Keratinocyte (primary cell): Measurements from ENCODE around the gene SDK1. TPM values are rescaled to one million over a fixed set of nuclear protein-coding genes. Genes with fewer than 3 reads are reported as not detected.

Experiments
- DNase-seq: peaks from one replicate; pipeline ENCODE4 v3.0.0-alpha.2; 2011; ENCODE audit warnings: low read depth, missing footprints, low spot score
- FAIRE-seq: peaks from 2 replicates; lab custom pipeline; 2011; peaks lifted over from hg19 to GRCh38; lab: Jason Lieb, UNC
- H2AFZ ChIP-seq: 2 replicates; pipeline ENCODE4 v1.6.0; 2012; ENCODE audit warnings: low read length, control low read depth, inconsistent platforms; ENCODE audit not compliant: control insufficient read depth
- H3K27ac ChIP-seq: 2 replicates; pipeline ENCODE4 v1.5.1; 2011; ENCODE audit warnings: low read length; ENCODE audit not compliant: control insufficient read depth, insufficient read depth
- H3K27me3 ChIP-seq: 3 replicates; pipeline ENCODE4 v1.6.0; 2011; ENCODE audit warnings: low read length; ENCODE audit not compliant: control insufficient read depth, insufficient read depth; ENCODE audit errors: extremely low read depth
- H3K36me3 ChIP-seq, 2 experiments: 2 replicates in 1 of 2; 3 replicates in 1 of 2; pipeline ENCODE4 v1.5.1; 2011; ENCODE audit warnings: low read length in 2 of 2, mild to moderate bottlenecking in 1 of 2; ENCODE audit not compliant: control insufficient read depth in 2 of 2, insufficient read depth in 2 of 2; ENCODE audit errors: extremely low read depth in 1 of 2
- H3K4me1 ChIP-seq: 3 replicates; pipeline ENCODE4 v1.5.1; 2011; ENCODE audit warnings: low read length; ENCODE audit not compliant: control insufficient read depth, insufficient read depth; ENCODE audit errors: extremely low read depth
- H3K4me2 ChIP-seq: 3 replicates; pipeline ENCODE4 v1.6.0; 2011; ENCODE audit warnings: low read depth, low read length; ENCODE audit not compliant: control insufficient read depth, insufficient read depth; ENCODE audit errors: extremely low read depth
- H3K4me3 ChIP-seq, 3 experiments: fragments of 200-600 bp in 1 of 3; sonication (generic) in 1 of 3; 2 replicates in 2 of 3; 3 replicates in 1 of 3; pipeline ENCODE4 v1.5.1; 2011 to 2016; ENCODE audit warnings: low read length in 3 of 3, mild to moderate bottlenecking in 3 of 3, control low read depth in 2 of 3, inconsistent platforms in 1 of 3, low read depth in 1 of 3, mixed read lengths in 1 of 3, mixed run types in 1 of 3, moderate library complexity in 1 of 3; ENCODE audit not compliant: control insufficient read depth in 2 of 3, insufficient read depth in 2 of 3; ENCODE audit errors: extremely low read depth in 1 of 3
- H3K79me2 ChIP-seq: 2 replicates; pipeline ENCODE4 v1.6.0; 2012; ENCODE audit warnings: low read length; ENCODE audit not compliant: control insufficient read depth, insufficient read depth
- H3K9ac ChIP-seq: 3 replicates; pipeline ENCODE4 v1.6.0; 2011; ENCODE audit warnings: low read length; ENCODE audit not compliant: control insufficient read depth, insufficient read depth; ENCODE audit errors: extremely low read depth
- H3K9me1 ChIP-seq: 3 replicates; pipeline ENCODE4 v1.6.0; 2011; ENCODE audit warnings: low read length; ENCODE audit not compliant: control insufficient read depth, insufficient read depth; ENCODE audit errors: extremely low read depth
- H3K9me3 ChIP-seq: 2 replicates; pipeline ENCODE4 v1.5.1; 2012; ENCODE audit warnings: low read depth, low read length; ENCODE audit not compliant: control insufficient read depth
- H4K20me1 ChIP-seq: 3 replicates; pipeline ENCODE4 v1.6.0; 2011; ENCODE audit warnings: low read length; ENCODE audit not compliant: control insufficient read depth, insufficient read depth; ENCODE audit errors: extremely low read depth
- CTCF ChIP-seq, 3 experiments: IDR thresholded peaks in 1 of 3; conservative IDR thresholded peaks in 1 of 3; optimal IDR thresholded peaks in 1 of 3; 2 replicates in 2 of 3; 3 replicates in 1 of 3; pipeline versions ENCODE3 to v1.5.1; 2011; ENCODE audit warnings: low read length in 3 of 3, mild to moderate bottlenecking in 3 of 3, moderate library complexity in 2 of 3, control low read depth in 1 of 3, inconsistent platforms in 1 of 3; ENCODE audit not compliant: insufficient read depth in 2 of 3; ENCODE audit errors: extremely low read depth in 1 of 3
- EZH2 ChIP-seq: IDR thresholded peaks from one replicate; pipeline ENCODE4 v1.6.1; 2012; ENCODE audit warnings: inconsistent platforms, mild to moderate bottlenecking, low read length, moderate library complexity
- dilution Hi-C: fragments of 300-500 bp; cut with MboI; formaldehyde crosslinking; loops from one replicate; pipeline ENCODE4 v1.7.0; 2020; ENCODE audit warnings: low sequenced_read_pairs; ENCODE audit not compliant: extremely low pct_ligation_motif_present
- polyA plus RNA-seq, 5 experiments: library from polyadenylated mRNA; depleted of rRNA in 3 of 5; stranded (reverse) in 3 of 5; stranded (forward) in 1 of 5; unstranded in 1 of 5; fragments of >200 nt; gene quantifications; 1 replicate in 1 of 5; 2 replicates in 3 of 5; 3 replicates in 1 of 5; pipeline versions ENCODE4 v1.2.1 to v1.2.3, GENCODE V29; 2011 to 2012; ENCODE audit warnings: missing spikeins in 2 of 5, low read depth in 1 of 5, low replicate concordance in 1 of 5

SDK1 gene
- polyA plus RNA-seq, 1 donor (not counting 4 experiments of a cell fraction or from before 2014, with no cell fraction given), result 0.66 TPM

GRCh38 chr7:4098169-4098568 is 797.1 kb downstream of the SDK1 start:
- TF ChIP-seq CTCF (optimal IDR thresholded peaks at IDR 0.05 in 1 of 3, IDR thresholded peaks at IDR 0.05 in 1 of 3, conservative IDR thresholded peaks at IDR 0.05 in 1 of 3; ENCODE audit: extremely low read depth in 1 of 3, insufficient read depth in 2 of 3, low read length in 3 of 3), result no peak
- no peak for TF ChIP-seq EZH2

DNA sequence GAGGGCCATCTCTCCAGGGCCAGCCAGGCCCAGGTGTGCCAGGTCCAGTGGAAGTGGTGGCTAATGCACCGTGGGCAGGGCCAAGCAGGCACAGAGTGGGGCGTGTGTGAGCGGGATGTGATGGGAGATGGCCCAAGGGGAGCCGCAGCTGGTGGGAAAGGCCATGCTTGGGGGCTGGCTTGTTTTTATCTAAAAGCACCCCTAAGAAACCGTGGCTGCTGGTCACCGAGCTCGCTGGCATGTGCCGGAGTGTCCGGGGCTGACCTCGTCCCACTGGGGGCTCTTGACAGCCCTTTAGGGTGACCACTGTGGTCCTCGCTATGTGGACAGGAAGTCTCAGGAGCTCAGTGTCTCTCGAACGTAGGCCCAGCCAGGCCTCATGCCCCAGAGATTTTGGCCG is 798.6 kb downstream of the SDK1 start:
- FAIRE-seq, result no peak
- no peak for DNase-seq
- H3K4me3 ChIP-seq, result no peak overlapping the region
- no peak overlapping the region for H3K9ac ChIP-seq
- H3K9me1 ChIP-seq, result no peaks in the 10 kb centered on the region
- no peaks in the 10 kb centered on the region for H3K9me3 ChIP-seq
- dilution Hi-C loops, result no loop called here
- H4K20me1 ChIP-seq, result no peaks in the 10 kb centered on the region
- TF ChIP-seq EZH2, result no peak
- no peak for TF ChIP-seq CTCF (optimal IDR thresholded peaks at IDR 0.05 in 1 of 3, IDR thresholded peaks at IDR 0.05 in 1 of 3, conservative IDR thresholded peaks at IDR 0.05 in 1 of 3; ENCODE audit: extremely low read depth in 1 of 3, insufficient read depth in 2 of 3, low read length in 3 of 3)
- H3K4me1 ChIP-seq, result no peaks in the 10 kb centered on the region
- no peak overlapping the region for H2AFZ ChIP-seq
- no peaks in the 10 kb centered on the region for H3K27me3 ChIP-seq
- H3K4me2 ChIP-seq, result no peak overlapping the region
- no peaks in the 10 kb centered on the region for H3K79me2 ChIP-seq
- H3K36me3 ChIP-seq, result no peaks in the 10 kb centered on the region
- no peak overlapping the region for H3K27ac ChIP-seq

More at GRCh38 chr7:4098169-4098568, 797.1 kb downstream of the SDK1 start:
- Histone ChIP-seq H3K4me1 (no peaks in the 10 kb centered on the region), H3K9me1 (no peaks in the 10 kb centered on the region), H3K27me3 (no peaks in the 10 kb centered on the region), H3K79me2 (no peaks in the 10 kb centered on the region), H3K9ac (no peak overlapping the region), H4K20me1 (no peaks in the 10 kb centered on the region), H3K4me2 (no peak overlapping the region), H2AFZ (no peak overlapping the region), H3K36me3 (no peaks in the 10 kb centered on the region), H3K4me3 (no peak overlapping the region), H3K9me3 (no peaks in the 10 kb centered on the region), H3K27ac (no peak overlapping the region)
- DNase-seq (no peak), FAIRE-seq (no peak)
- dilution Hi-C loops, result no loop called here
